Fibroblast of pulmonary artery (primary cell): ENCODE results near the gene DRAP1.
"Not testable (repeated sequence)": the region's sequence is repeated elsewhere in the genome, so short reads cannot be mapped to it uniquely, and the experiment has no call there.

ENCODE experiments used
- DNase-seq: peaks from one replicate; pipeline ENCODE4 v3.0.0-alpha.2; 2010; ENCODE audit warnings: low read depth
- H3K4me3 ChIP-seq: replicated peaks from 2 replicates; pipeline ENCODE4 v1.5.1; 2011; ENCODE audit warnings: low read depth, mild to moderate bottlenecking, control low read depth, low read length, moderate library complexity
- TF ChIP-seq, protein P1 (sequence below): IDR thresholded peaks from 2 replicates; pipeline ENCODE4 v1.5.1; 2011; ENCODE audit warnings: mild to moderate bottlenecking, control low read depth, low read length, inconsistent platforms; ENCODE audit errors: missing control alignments

The DRAP1 gene

DNA sequence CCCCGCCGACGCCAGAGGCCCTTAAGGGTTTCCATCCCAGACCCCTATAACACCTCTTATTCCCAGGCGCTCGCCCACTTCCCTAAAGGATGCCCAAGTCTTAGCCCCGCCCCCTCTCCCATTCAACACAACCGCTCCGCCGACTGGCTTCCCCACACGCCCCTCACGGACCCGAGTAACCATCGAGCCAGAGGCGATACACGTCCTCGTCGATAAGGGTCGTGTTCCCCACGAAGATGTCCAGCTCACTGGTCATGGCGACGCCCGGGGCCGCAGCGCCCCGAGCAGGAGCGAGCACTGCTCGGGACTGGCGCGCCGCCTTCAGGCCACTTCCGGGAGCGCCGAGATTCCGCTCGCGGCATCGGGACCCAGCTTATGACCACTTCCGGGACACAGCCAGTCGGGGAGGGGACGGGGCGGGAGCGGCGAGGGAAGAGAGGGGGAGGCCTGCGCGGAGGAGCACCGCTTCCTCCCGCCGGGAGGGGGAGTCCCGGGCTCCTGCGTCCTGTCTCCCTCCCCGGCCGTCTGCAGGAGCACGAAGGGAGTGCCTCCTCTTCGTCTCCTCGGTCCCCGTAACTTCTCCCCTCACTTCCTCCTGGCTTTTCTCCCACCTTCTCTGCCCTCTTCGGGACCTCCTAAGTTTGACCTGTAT is 30.9 kb upstream of the DRAP1 start, which contains the start of gene FIBP:
FIBP (minus strand) TSS at position 309 of the 652 bp plus-strand sequence; CDS start at position 256, 53 bp downstream.
- H3K4me3 ChIP-seq, result peak within 1 kb of the TSS; percentile 85
- TF ChIP-seq, protein P1, sequence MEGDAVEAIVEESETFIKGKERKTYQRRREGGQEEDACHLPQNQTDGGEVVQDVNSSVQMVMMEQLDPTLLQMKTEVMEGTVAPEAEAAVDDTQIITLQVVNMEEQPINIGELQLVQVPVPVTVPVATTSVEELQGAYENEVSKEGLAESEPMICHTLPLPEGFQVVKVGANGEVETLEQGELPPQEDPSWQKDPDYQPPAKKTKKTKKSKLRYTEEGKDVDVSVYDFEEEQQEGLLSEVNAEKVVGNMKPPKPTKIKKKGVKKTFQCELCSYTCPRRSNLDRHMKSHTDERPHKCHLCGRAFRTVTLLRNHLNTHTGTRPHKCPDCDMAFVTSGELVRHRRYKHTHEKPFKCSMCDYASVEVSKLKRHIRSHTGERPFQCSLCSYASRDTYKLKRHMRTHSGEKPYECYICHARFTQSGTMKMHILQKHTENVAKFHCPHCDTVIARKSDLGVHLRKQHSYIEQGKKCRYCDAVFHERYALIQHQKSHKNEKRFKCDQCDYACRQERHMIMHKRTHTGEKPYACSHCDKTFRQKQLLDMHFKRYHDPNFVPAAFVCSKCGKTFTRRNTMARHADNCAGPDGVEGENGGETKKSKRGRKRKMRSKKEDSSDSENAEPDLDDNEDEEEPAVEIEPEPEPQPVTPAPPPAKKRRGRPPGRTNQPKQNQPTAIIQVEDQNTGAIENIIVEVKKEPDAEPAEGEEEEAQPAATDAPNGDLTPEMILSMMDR, result peak; percentile 56
- peak; percentile 97 for DNase-seq

DNA sequence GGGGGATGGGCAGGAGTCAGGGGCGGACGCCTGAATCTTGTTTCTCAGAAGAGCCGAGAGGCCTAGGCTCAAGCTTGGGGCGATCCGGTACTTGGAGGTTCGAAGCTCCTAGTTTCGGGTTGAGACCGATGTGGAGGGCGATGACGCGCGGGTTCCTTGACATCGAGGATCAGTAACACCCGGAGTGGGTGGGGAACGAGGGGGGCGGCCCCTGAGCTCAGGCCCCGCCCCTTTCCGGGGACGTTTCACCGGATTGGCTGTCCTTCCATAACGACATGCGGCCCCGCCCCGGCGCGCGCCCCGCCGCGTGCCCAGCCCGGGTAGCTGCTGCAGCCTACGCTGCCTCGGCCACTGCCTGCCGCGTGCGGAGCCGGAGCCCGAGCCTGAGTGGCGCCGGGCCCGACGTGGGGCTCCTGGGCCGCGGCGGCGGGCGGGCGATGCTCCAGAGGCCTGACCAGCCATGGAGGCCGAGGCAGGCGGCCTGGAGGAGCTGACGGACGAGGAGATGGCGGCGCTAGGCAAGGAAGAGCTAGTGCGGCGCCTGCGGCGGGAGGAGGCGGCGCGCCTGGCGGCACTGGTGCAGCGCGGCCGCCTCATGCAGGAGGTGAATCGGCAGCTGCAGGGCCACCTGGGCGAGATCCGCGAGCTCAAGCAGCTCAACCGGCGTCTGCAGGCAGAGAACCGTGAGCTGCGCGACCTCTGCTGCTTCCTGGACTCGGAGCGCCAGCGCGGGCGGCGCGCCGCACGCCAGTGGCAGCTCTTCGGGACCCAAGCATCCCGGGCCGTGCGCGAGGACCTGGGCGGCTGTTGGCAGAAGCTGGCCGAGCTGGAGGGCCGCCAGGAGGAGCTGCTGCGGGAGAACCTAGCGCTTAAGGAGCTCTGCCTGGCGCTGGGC is 28.7 kb upstream of the DRAP1 start, which contains the start of gene CCDC85B:
CCDC85B (plus strand) TSS at position 350 of the 895 bp plus-strand sequence; CDS start at position 461, 111 bp downstream.
- TF ChIP-seq, protein P1, result no peak
- DNase-seq, result peak; percentile 96
- peak within 1 kb of the TSS; percentile 85 for H3K4me3 ChIP-seq

DNA sequence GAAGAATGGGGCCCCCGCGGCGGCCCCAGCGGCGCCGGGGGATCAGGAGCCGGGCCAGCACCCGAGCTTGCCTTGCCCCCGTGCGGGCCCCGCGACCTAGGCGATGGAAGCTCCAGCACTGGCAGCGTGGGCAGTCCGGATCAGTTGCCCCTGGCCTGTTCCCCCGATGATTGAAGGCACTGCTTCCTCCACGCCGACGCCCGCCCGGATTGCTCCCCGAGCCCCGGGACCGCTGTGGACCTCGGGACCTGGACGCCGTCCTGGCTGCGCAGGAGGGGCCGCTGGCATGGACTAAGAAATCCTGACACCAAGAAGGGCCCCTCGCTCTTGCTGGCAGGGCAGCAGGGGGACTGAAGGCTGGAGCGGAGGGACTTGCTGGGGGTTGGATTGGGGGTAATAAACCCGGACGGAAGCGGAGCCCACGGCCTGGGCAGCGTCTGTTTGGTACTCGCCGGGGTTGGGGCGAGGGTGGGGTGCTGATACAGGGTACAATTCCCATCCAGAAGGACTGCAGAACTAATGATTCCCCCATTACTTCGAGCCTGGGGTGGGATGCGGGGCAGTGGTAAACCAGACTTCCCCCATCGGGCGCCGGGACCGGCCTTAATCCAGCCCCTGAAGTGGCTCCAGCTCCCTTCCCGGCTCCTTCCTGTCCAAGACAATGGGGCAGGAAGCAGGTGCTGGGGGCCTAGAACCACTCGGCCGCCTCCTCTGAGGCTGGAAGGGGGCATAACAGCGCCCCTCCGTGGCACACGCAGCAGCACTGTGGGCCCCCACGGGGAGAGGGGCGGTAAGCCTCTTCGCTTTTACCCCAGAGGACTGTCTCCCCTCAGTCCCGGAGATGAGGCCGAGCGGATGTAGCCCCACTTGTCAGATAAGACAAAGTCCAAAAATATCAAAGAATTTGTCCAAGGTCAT is 27.7 kb upstream of the DRAP1 start:
- TF ChIP-seq, protein P1, result peak; percentile 29
- H3K4me3 ChIP-seq, result peak overlapping the region; percentile 74
- peak; percentile 59 for DNase-seq

DNA sequence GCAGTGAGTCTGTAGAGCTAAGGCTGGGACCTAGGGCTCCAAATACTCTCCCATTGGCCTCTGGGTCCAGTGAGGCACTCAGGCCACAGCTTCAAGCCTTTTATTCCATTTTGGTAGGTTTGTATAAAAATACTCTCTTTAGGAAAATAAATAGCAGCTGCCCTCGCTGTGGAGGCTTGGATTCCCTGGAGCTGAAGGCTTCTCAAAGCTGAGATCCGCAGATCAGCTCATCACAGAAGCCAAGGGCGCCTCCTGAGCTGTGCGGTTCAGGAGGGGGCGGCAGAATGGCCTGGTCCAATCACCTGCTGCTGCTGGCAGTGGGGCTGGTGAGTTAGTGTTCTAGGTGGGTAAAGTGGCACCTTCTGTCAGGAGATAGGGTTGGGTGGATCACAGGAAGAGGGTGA is 27.1 kb upstream of the DRAP1 start:
- not testable (repeated sequence) for DNase-seq

DNA sequence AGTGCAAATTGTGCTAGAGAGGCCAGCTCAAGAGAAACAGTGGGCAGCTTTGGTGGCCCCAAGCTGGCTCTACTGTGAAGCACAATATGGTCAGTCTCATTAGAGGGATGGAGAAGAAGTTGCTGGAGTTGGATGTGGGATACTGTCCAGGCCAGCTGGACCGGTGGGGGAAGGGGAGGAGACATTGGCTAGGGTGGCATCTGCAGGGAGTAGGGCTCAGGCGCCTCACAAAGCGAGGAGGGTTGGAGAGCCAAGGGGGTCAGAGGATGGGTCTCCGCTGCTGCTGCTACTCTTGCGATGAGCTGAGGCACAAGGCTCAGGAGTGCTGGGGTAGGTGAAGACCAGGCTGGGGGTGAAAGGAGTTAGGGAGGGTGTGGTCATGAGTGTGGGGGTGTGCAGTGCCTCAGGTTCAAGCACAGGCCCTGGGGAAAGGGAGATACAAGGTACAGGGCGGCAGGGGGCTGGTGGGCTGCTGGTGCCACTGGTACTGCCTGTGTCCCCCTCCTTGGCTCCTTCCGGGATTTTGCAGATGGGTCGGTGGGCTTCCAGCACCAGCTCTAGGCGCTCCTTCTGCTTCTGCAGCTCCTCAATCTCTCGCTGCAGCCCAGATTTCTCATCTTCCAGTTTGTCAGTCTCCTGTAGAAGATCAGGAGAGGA is 26.4 kb upstream of the DRAP1 start:
- peak overlapping the region; percentile 74 for H3K4me3 ChIP-seq
- TF ChIP-seq, protein P1, result no peak

More for the DNA sequence above, 27.1 kb upstream of the DRAP1 start:
- H3K4me3 ChIP-seq, result peak overlapping the region; percentile 74

DNA sequence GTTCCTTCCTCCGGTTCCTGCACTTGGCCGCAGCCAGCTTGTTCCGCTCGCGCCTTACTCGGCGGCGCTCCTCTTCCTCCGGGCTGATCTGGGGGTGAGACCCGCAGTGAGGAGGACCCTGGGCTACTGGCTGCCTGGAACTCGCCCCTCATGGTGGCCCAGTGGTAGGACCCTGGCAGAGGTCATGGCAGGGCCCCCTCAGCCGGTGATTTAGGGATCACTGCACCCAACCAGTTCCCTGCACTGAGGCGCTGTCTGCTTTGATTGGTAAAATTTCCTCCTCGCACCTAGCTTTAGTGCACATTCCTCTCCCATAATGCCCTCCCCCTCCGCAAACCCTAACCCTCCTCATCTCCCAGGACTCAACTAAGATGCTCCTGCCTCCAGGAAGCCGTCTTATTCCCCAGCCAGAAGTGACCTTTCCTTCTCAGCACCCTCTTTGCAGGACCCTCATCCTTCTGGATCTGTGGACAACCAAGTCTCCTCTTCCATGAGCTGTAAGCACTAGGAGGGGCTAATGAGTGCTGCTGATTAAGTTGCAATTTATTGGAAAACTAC is 25.1 kb upstream of the DRAP1 start:
- DNase-seq, result no peak
- TF ChIP-seq, protein P1, result no peak
- no peak overlapping the region for H3K4me3 ChIP-seq

More for the DNA sequence above, 26.4 kb upstream of the DRAP1 start:
- DNase-seq, result no peak
